HCEC 1CT (cell line): ENCODE results near the gene RHD.
"Not testable (repeated sequence)": the region's sequence is repeated elsewhere in the genome, so short reads cannot be mapped to it uniquely, and the experiment has no call there.

Experiments
- DNase-seq: peaks from one replicate; pipeline ENCODE4 v3.0.0-alpha.2; 2017

Gene RHD

DNA sequence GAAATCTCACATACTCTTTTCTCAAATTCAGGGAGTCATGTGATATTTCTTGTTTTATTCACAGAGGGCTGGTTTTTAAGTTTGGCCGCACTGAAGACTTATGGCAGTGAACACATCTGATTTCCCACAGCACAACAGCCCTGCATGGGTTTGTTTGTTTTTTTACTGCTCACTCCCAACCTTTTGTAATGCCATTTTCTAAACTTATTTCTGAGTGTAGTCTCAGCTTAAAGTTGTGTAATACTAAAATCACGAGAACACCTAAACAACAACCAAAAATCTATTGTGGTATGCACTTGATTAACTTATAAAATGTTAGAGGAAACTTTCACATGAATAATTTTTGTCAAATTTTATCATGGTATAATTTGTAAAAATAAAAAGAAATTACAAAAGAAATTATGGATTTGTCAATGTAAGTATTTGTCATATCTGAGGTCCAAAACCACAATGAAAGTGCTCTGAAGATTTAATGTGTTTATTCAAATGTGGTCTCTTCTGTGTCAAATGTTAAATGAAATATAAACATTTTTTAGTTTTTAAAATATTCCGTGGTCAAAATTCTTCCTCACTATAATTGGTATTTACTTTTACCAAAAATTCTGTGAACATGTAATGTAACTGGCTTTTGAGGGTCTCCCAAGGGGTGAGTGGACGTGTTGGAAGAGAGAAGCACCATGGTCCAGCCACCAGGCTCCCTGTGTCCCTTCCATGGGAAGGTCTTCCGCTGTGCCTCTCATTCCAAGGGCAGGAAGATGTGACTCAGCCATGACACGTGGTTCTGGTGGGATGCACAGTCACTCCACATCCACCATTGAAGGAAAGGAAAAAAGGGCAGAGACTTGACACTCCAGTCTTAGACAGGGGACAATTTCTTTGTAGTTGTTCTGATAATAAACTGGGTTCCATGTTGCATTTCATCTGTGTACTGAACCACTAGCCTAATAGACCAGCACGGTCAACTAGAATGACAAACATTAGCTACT, 88.6 kb downstream of the RHD start:
- DNase-seq, result peak; percentile 85

DNA sequence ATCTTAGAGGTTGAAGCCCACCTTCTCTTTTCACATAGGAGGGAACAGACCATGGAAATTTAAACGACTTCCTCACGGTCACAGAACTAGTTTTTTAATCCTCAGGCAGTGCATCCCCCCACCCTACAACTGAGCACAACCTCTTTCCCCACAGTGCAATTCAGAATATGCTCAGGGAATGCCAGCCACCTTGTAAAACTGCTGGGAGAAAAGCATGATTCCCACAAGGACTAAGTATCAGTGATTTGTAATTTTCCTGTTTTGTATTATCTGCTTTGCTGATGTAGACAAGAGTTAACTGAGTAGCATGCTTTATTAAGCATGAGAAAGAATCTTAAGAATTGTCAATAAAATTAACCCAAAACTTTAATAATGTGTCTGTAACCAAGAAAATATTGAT, 89.6 kb downstream of the RHD start:
- no peak for DNase-seq

DNA sequence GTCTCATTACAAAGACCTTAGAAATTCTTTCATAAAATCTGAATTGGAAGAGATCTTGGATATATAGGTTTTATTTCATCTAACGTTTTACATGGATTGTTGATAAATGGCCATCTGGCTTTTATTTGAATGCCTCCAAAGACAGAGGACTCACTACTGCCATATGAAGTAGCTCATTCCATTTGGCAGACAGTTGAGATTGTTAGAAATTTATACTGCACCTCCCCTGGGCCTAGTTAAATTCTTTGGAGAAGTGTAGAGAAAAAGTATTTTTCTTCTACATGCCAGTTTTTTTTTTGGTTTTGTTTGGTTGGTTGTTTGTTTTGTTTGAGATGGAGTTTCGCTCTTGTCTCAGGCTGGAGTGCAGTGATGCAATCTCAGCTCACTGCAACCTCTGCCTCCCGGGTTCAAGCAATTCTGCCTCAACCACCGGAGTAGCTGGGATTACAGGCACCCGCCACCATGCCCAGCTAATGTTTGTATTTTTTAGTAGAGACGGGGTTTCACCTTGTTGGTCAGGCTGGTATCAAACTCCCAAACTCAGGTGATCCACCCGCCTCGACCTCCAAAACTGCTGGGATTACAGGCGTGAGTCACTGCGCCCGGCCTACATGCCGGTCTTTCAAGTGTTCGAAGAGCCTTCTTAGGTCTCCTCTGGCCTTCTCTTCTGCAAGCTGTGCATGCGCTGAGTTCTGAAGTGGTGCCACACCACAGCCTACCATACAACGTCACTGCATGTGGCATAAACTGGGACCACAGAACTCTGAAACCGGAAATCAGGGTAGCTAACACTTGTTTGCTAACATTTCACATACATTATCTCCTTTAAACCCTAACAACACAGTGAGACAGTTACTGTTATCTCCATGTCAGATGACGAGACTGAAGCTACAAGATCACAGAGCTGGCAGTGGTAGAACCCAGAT, 90.6 kb downstream of the RHD start:
- DNase-seq, result not testable (repeated sequence)

DNA sequence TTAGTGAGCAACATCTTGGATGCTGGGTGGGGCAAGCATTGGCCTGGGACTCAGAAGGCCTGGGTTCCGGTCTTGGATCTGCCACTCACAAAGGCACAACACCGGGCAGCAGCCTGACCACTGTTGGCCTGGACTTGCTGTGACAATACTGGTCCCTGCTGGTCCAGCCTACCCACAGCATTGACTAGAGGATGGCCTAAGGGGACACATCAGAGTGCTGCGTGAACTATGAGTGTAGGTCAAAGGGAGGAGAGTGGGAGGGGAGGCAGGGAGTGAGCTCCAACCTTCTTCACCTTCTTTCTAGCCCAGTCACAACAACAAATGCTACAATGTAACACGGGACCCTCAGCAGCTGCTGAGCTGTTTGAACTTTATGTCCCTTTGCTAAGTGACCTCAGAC, 96.9 kb downstream of the RHD start:
- DNase-seq, result no peak

DNA sequence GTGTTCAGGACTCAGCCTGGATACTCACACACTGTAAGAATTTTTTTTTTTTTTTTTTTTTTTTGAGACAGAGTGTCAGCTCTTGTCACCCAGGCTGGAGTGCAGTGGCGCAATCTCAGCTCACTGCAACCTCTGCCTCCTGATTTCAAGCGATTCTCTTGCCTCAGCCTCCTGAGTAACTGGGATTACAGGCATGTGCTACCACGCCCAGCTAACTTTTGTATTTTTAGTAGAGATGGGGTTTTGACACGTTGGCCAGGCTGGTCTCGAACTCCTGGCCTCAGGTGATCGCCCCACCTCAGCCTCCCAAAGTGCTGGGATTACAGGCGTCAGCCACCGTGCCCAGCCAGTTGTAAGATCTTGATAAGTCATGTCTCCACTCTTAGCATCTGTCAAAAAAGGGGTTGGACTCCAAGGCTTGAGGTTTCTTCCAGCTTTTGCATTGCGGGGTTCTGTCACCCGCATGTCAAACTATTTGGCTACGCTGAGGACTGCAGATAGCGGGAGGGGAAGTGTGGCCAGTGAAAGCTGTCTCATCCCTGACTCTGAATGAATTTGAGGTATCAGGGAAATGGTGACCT, 97.5 kb downstream of the RHD start:
- DNase-seq, result not testable (repeated sequence)

DNA sequence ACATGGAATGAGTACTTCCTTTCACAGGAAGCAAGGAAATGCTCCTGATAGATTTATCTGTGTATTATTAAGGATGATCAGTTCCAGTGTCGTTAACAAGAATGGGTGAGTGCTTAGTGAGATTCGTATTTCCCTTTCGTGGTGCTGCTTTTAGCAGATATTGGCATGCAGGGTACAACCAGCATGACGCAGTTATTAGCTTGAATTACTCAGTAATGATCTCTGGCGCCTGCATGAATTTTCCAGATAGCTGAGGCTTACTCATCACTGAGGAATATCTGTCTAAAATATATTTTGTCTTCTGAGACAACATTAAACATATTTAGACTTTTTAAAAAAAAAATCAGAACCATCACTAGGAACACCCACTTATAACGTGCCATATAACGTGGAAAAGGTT, 99.4 kb downstream of the RHD start:
- DNase-seq, result peak; percentile 85

DNA sequence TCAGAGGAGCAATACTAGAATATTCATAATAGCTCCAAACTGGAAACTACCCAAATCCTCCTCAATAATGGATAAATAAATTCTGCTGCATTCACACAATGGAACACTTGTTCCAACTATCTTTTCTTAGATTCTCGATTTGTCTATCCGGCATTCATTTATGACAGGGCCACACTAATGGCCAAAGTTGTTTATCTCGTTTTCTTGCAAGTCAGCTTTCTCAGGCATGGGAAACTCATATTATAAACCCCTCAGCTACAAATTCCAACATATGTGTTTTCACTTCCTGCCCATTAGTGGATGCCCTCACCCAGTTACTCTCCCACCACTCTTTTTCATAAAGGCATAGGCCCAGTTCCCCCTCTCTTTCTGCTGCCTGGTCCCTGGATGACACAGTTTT, 106.1 kb downstream of the RHD start:
- not testable (repeated sequence) for DNase-seq
